ENCODE measurements around the gene TCN2.

TCN2 gene

GRCh38 chr22:30640361-30640760 is 33.4 kb downstream of the TCN2 start:
- DNase-seq (ENCODE audit: insufficient read length, low spot score) = no peak
- FAIRE-seq = no peak

GRCh38 chr22:30640839-30641430 is 34.0 kb downstream of the TCN2 start:
- FAIRE-seq (no peak), DNase-seq (ENCODE audit: insufficient read length, low spot score) (no peak)

- FAIRE-seq (no peak), DNase-seq (ENCODE audit: insufficient read length, low spot score) (no peak)
Measured at GRCh38 chr22:30643055-30643875, 36.3 kb downstream of the TCN2 start.

GRCh38 chr22:30646518-30647160 is 39.7 kb downstream of the TCN2 start:
- DNase-seq (ENCODE audit: insufficient read length, low spot score) = no peak
- FAIRE-seq = no peak

GRCh38 chr22:30647536-30647935 is 40.6 kb downstream of the TCN2 start:
- no peak for DNase-seq (ENCODE audit: insufficient read length, low spot score)
- FAIRE-seq = no peak

- FAIRE-seq (no peak), DNase-seq (ENCODE audit: insufficient read length, low spot score) (no peak)
Measured at GRCh38 chr22:30648825-30649224, 41.9 kb downstream of the TCN2 start.

- DNase-seq (ENCODE audit: insufficient read length, low spot score) = peak; percentile 81
Measured at GRCh38 chr22:30649430-30650007, 42.5 kb downstream of the TCN2 start.

GRCh38 chr22:30650508-30651116 is 43.6 kb downstream of the TCN2 start:
- DNase-seq (ENCODE audit: insufficient read length, low spot score) (no peak), FAIRE-seq (no peak)

More at GRCh38 chr22:30649430-30650007, 42.5 kb downstream of the TCN2 start:
- FAIRE-seq = peak; percentile 23

GRCh38 chr22:30652852-30653251 is 45.9 kb downstream of the TCN2 start:
- no peak for FAIRE-seq

GRCh38 chr22:30654361-30654760 is 47.4 kb downstream of the TCN2 start:
- no peak for FAIRE-seq
- DNase-seq (ENCODE audit: insufficient read length, low spot score) = no peak

More at GRCh38 chr22:30652852-30653251, 45.9 kb downstream of the TCN2 start:
- no peak for DNase-seq (ENCODE audit: insufficient read length, low spot score)

GRCh38 chr22:30655532-30655931 is 48.6 kb downstream of the TCN2 start:
- no peak for FAIRE-seq
- DNase-seq (ENCODE audit: insufficient read length, low spot score) = no peak

GRCh38 chr22:30662040-30662439 is 55.1 kb downstream of the TCN2 start:
- no peak for DNase-seq (ENCODE audit: insufficient read length, low spot score)
- no peak for FAIRE-seq

GRCh38 chr22:30664798-30665197 is 57.8 kb downstream of the TCN2 start:
- FAIRE-seq = no peak

GRCh38 chr22:30665266-30665665 is 58.3 kb downstream of the TCN2 start:
- DNase-seq (ENCODE audit: insufficient read length, low spot score) = no peak
- no peak for FAIRE-seq

More at GRCh38 chr22:30664798-30665197, 57.8 kb downstream of the TCN2 start:
- DNase-seq (ENCODE audit: insufficient read length, low spot score) = no peak

GRCh38 chr22:30665786-30666185 is 58.8 kb downstream of the TCN2 start:
- FAIRE-seq (no peak), DNase-seq (ENCODE audit: insufficient read length, low spot score) (no peak)

GRCh38 chr22:30667107-30667493 is 60.1 kb downstream of the TCN2 start:
- DNase-seq (ENCODE audit: insufficient read length, low spot score) (no peak), FAIRE-seq (no peak)

- peak; percentile 91 for FAIRE-seq
- DNase-seq (ENCODE audit: insufficient read length, low spot score) = peak; percentile 92
Measured at GRCh38 chr22:30667494-30668385, 60.8 kb downstream of the TCN2 start, which contains the start of gene DUSP18. Gene DUSP18 (minus strand): TSS chr22:30667875. CDS start chr22:30664003, 3,872 bp downstream.

GRCh38 chr22:30668386-30668710 is 61.4 kb downstream of the TCN2 start:
- no peak for DNase-seq (ENCODE audit: insufficient read length, low spot score)
- FAIRE-seq = no peak

- FAIRE-seq = no peak
Measured at GRCh38 chr22:30671071-30671470, 64.1 kb downstream of the TCN2 start.

GRCh38 chr22:30673136-30673535 is 66.2 kb downstream of the TCN2 start:
- FAIRE-seq = no peak

More at GRCh38 chr22:30671071-30671470, 64.1 kb downstream of the TCN2 start:
- DNase-seq (ENCODE audit: insufficient read length, low spot score) = no peak

More at GRCh38 chr22:30673136-30673535, 66.2 kb downstream of the TCN2 start:
- DNase-seq (ENCODE audit: insufficient read length, low spot score) = no peak

Measured in HTR-8/SVneo (cell line).